ENCODE results near the gene SAP30L.

The SAP30L gene

DNA sequence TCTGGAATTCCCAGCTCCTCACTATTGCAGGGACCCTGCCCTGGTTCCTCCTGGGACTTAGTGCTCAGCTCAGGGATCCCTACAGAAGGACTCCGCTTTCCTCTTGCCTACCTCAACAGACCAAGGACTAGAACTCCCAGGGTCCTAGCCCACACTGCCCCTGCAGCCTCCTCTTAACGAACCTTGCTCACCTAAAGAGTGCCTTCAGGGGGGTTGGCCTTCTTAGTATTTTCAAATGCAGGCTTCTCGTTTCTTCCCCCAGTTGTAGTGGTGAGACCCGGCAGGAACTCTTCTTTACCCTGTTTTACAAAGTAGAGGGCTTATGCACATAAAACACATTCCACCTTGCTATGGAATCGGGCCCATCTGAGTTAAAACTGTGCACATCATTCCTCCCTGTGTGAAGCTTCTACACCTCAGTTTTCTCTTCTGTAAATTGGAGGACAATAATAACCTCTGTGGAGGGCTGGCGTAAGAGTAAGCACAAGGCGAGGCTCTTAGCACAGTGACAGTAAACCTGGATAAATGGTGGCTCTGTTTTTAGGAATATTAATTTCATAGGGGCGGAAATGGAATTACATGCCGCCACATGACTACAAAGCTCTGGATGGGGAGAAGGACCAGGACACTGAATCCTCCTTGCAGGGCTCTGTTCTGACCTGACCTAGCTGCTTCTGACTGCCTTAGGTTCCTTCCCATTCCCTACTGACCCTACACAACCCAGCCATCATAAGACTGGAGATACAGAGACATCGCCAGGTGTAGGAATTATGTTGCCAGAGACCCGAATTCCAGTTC lies 36.0 kb downstream of the SAP30L start:
- no peak overlapping the region for H3K4me3 ChIP-seq (ENCODE audit: low read length)
- no peaks in the 10 kb centered on the region for H3K36me3 ChIP-seq (ENCODE audit: insufficient read depth, low read length)
- H3K9me3 ChIP-seq (ENCODE audit: low read length), result no peaks in the 10 kb centered on the region
- peaks cover 5% of the 10 kb centered on the region for H3K4me1 ChIP-seq (ENCODE audit: insufficient read depth, low read length)
- no peak overlapping the region for H2AFZ ChIP-seq (ENCODE audit: low read depth, low read length)
- peaks cover 100% of the 10 kb centered on the region for H3K27me3 ChIP-seq (ENCODE audit: insufficient read depth, low read length)

DNA sequence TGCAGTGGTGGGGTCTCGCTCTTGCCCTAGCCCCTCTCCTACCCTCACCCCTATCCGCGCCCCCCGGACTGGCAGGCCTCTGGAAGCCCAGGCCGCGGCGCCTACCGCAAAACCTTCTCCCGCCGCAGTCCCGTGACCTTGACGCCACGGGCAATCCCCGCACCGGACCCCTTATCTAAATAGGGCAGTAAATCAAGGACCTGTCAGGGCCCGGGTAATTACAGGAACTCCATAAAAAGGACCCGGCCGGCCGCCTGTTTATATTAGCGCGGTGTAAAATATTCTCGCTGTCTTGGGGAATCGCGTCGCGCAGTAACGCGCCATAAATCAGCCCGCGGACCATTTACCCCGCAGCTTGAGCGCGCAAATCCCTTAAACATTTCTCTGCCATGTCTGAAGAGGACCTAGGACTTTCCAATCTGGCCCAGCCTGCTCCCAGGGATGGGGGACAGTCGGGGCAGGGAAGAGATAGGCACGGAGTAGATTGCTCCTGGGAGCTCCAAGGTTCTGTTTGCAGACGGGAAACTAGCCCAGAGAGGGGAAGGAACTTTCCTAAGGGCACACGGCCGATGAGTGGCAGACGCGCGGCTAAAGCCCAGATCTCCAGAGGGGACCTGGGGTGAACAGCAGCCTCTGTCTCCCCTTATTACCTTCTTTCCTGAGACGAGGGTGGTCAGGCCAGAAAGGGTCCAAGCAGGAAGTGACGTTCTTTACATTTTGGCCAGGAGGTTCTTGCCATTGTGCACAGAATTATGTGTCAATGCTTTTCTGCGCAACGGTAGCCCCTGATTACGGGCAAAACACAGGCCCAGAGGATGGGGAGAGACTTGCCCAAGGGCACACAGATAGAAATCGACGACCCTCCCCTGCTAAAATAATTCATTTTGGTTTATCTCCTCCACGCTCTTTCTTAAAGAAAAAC lies 37.0 kb downstream of the SAP30L start:
- no peak overlapping the region for H3K4me3 ChIP-seq (ENCODE audit: low read length)
- H2AFZ ChIP-seq (ENCODE audit: low read depth, low read length), result no peak overlapping the region
- no peaks in the 10 kb centered on the region for H3K36me3 ChIP-seq (ENCODE audit: insufficient read depth, low read length)
- no peaks in the 10 kb centered on the region for H3K9me3 ChIP-seq (ENCODE audit: low read length)
- H3K27me3 ChIP-seq (ENCODE audit: insufficient read depth, low read length), result peaks cover 100% of the 10 kb centered on the region
- peaks cover 3% of the 10 kb centered on the region for H3K4me1 ChIP-seq (ENCODE audit: insufficient read depth, low read length)

DNA sequence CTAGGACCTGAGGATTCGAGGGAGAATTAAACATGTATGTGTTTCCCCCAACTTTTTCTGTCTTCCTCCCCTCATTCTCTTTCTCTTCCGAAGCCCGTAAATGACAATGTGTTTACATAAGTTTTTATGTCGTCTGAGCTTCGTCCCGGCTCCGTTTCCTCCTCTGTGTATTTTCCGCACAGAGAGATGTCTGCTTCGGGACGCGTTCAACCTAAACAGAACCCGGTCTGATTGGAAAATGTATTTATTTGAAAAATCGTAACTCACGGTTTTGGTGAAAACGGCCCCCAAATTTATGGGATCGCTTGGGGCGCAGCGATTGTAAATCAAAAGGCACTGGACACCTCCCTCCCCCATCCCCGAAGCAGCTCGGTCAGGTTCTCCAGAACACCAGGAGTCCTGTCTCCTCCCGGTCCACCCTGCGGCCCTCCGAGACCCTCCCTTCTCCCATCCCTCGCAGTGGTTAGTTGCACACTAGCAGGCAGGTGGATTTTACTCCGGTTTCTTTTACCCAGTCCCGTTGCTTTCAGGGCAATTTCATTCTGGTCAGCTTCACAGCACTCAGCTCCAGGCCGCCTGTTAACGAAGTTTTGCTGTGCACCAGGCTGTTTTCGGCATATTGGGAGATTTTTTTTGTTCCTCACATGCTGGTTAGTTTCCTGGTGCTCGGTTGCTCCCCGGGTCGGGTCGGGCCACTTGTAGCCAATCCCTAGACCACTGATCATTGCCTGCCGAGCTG lies 38.0 kb downstream of the SAP30L start:
- H2AFZ ChIP-seq (ENCODE audit: low read depth, low read length), result no peak overlapping the region
- peaks cover under 1% of the 10 kb centered on the region for H3K4me1 ChIP-seq (ENCODE audit: insufficient read depth, low read length)
- no peaks in the 10 kb centered on the region for H3K9me3 ChIP-seq (ENCODE audit: low read length)
- H3K36me3 ChIP-seq (ENCODE audit: insufficient read depth, low read length), result no peaks in the 10 kb centered on the region
- no peak overlapping the region for H3K4me3 ChIP-seq (ENCODE audit: low read length)
- H3K27me3 ChIP-seq (ENCODE audit: insufficient read depth, low read length), result peaks cover 95% of the 10 kb centered on the region

DNA sequence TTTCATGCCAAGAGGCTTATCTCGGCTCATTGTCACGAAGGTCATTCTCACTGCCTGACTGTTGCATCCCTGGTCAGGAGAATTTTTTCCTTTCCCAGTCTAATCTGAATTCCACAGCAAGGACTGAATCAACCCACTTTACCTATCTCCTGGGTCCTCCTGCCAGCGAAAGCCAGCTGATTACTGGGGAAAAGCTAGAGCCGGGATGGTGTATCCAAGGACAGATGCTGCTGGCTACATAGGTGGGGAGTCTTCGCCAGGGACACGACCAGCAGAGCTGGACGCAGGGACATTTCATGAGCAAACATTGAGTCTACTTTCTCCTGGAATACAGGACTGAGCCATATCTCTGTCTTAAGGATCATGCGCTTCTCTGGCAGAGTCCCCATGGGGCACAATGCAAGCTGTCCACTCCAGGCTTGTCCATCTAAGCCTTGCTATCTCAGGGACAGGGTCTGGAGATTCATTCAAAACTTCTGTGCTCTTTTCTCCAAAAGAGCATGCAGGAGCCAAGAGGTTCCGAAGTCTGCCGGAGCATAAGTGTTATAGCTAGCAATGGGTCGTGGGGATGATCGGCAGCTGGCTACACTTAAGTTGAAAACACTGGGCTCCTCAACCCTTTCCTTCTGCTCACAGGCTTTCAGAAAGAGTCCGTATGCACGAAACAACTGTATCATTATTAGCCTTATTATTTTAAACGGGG lies 38.7 kb downstream of the SAP30L start:
- no peaks in the 10 kb centered on the region for H3K4me1 ChIP-seq (ENCODE audit: insufficient read depth, low read length)
- H2AFZ ChIP-seq (ENCODE audit: low read depth, low read length), result no peak overlapping the region
- H3K36me3 ChIP-seq (ENCODE audit: insufficient read depth, low read length), result no peaks in the 10 kb centered on the region
- no peaks in the 10 kb centered on the region for H3K9me3 ChIP-seq (ENCODE audit: low read length)
- H3K27me3 ChIP-seq (ENCODE audit: insufficient read depth, low read length), result peaks cover 92% of the 10 kb centered on the region
- no peak overlapping the region for H3K4me3 ChIP-seq (ENCODE audit: low read length)

DNA sequence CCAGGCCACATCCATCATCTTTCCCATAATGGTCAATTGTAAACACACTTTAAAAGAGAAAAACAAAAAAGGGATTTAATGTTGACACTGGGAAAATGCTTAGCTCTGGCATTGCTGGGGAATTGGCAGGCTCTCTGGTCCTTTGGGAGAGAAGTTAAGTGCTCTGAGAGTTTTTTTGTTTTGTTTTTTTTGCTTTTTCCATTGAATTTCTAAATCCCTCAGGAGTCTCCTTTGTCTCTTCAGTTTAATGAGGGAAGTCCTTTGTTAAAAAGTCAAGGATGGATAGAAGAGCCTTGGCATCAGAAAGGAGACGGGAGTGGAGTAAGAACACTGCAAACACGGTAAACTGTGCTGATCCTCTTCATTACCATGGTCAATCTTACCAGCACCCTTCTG lies 39.3 kb downstream of the SAP30L start:
- no peaks in the 10 kb centered on the region for H3K4me1 ChIP-seq (ENCODE audit: insufficient read depth, low read length)
- peaks cover 88% of the 10 kb centered on the region for H3K27me3 ChIP-seq (ENCODE audit: insufficient read depth, low read length)
- no peak overlapping the region for H2AFZ ChIP-seq (ENCODE audit: low read depth, low read length)

DNA sequence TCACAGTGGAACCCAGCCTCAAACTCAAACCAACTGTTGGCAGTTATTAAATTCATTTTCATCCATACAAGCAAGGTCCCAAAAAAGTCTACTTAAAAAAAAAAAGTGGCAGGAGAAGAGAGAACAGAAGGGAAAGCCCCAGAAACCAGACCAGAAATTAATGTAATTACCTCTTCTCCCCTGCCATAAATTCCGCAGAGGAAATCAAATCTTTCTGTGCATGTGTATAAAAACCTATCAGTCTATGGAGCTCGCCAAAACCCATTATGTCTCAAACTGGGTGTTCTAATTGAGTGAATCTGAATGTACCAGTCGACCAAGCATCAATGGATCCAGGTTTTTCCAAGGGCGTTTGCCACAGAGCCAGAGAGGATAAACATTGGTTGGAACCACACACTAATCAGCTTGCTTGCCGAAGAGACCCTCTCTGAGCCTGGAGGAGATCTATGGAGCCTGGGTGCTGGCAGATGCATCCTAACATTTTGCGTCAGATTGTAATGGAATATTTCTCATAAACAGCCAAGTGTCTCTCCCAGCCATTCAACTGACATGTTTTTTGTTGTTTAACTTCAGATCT lies 40.1 kb downstream of the SAP30L start:
- no peak overlapping the region for H3K4me3 ChIP-seq (ENCODE audit: low read length)
- H3K36me3 ChIP-seq (ENCODE audit: insufficient read depth, low read length), result no peaks in the 10 kb centered on the region
- H3K4me1 ChIP-seq (ENCODE audit: insufficient read depth, low read length), result no peaks in the 10 kb centered on the region
- H3K9me3 ChIP-seq (ENCODE audit: low read length), result no peaks in the 10 kb centered on the region
- H3K27me3 ChIP-seq (ENCODE audit: insufficient read depth, low read length), result peaks cover 82% of the 10 kb centered on the region
- no peak overlapping the region for H2AFZ ChIP-seq (ENCODE audit: low read depth, low read length)

More for the DNA sequence above, 39.3 kb downstream of the SAP30L start:
- Histone ChIP-seq H3K4me3 (ENCODE audit: low read length) (no peak overlapping the region), H3K36me3 (ENCODE audit: insufficient read depth, low read length) (no peaks in the 10 kb centered on the region), H3K9me3 (ENCODE audit: low read length) (no peaks in the 10 kb centered on the region)

DNA sequence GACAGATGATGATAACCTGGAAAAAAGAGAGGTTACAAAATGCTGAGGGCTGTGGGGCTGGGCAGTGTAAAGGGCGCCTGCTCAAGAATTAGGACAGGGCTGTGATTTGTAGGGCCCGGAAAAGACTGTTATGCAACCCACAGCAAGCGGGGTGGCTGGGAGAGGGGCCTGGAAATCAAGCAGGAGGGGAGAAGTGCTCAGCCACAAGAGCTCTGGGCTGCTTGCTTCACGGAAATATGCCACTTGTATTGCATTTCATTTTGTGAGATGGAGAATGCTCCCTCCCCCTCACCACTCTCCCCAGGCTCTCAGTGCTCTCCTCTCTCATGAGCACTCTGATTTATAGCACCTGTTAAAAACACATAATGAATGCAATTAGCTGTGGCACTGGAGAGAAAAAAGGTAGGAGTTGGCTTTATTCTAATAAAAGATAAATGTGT lies 40.6 kb downstream of the SAP30L start:
- Histone ChIP-seq H3K4me1 (ENCODE audit: insufficient read depth, low read length) (no peaks in the 10 kb centered on the region), H3K27me3 (ENCODE audit: insufficient read depth, low read length) (peaks cover 77% of the 10 kb centered on the region), H3K36me3 (ENCODE audit: insufficient read depth, low read length) (no peaks in the 10 kb centered on the region), H2AFZ (ENCODE audit: low read depth, low read length) (no peak overlapping the region), H3K9me3 (ENCODE audit: low read length) (no peaks in the 10 kb centered on the region), H3K4me3 (ENCODE audit: low read length) (no peak overlapping the region)

DNA sequence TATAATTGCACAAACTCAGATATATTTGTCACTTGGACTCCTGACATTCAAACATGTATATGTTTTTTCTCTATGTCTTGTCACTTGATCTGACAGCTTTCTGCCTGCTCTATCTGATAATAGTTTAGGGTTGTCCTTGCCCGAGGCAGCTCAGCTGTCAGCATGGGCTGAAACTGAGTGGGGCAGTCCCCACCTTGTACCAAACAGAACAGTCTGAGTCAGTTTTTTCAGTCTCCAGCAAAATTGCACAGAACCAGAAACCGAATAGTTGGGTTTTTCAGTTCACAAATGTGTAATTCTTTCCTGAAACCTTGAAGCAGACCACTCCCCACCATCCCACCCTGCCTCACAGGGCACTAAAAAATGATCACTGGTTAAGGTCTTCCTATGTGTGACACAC lies 41.7 kb downstream of the SAP30L start:
- peaks cover 74% of the 10 kb centered on the region for H3K27me3 ChIP-seq (ENCODE audit: insufficient read depth, low read length)
- no peak overlapping the region for H2AFZ ChIP-seq (ENCODE audit: low read depth, low read length)
- H3K9me3 ChIP-seq (ENCODE audit: low read length), result no peaks in the 10 kb centered on the region

DNA sequence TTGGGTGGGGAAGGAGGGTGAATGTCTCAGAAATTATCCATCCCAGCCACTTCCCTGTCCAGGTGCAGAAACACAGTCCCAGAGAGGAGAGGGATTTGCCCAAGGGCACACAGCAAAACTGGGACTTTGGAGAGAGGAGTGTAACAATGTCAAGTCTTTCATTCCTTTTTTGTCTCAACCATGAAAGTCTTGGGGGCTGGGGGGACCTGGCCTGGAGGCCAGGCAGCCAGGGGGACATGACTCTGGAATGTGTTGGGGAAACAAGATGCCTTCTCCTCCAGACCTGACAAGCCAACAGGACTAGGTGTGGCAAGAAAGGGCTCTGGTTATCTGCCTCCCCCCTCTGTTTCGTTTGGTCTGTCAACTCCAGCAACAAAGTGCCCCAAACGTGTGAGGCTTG lies 46.1 kb downstream of the SAP30L start:
- H3K9me3 ChIP-seq (ENCODE audit: low read length), result no peaks in the 10 kb centered on the region
- H3K4me3 ChIP-seq (ENCODE audit: low read length), result no peak overlapping the region
- H3K36me3 ChIP-seq (ENCODE audit: insufficient read depth, low read length), result no peaks in the 10 kb centered on the region
- H3K4me1 ChIP-seq (ENCODE audit: insufficient read depth, low read length), result no peaks in the 10 kb centered on the region
- no peak overlapping the region for H2AFZ ChIP-seq (ENCODE audit: low read depth, low read length)
- peaks cover 62% of the 10 kb centered on the region for H3K27me3 ChIP-seq (ENCODE audit: insufficient read depth, low read length)

More for the DNA sequence above, 41.7 kb downstream of the SAP30L start:
- H3K4me1 ChIP-seq (ENCODE audit: insufficient read depth, low read length), result no peaks in the 10 kb centered on the region
- H3K36me3 ChIP-seq (ENCODE audit: insufficient read depth, low read length), result no peaks in the 10 kb centered on the region
- no peak overlapping the region for H3K4me3 ChIP-seq (ENCODE audit: low read length)

DNA sequence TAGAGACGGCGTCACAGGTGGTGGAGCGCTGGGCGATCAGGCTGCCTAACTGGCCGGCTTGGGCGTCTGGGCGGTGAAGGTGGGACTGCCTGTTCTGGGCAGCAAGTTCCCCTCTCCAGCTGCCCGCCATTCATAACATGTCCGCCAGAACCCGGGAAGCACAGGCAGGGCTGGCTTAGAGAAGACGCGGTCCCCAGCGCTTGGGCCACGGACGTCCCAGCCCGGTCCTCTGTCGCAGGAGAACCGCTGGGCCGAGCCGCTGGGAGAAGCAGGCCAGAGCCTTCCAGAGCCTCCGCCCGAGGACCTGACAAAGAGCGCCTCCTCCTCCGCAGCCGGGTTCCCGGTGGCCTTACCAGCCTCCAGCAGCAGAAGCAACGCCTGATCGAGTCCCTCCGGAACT lies 47.5 kb downstream of the SAP30L start:
- Histone ChIP-seq H3K36me3 (ENCODE audit: insufficient read depth, low read length) (no peaks in the 10 kb centered on the region), H3K4me1 (ENCODE audit: insufficient read depth, low read length) (no peaks in the 10 kb centered on the region), H3K4me3 (ENCODE audit: low read length) (no peak overlapping the region), H2AFZ (ENCODE audit: low read depth, low read length) (no peak overlapping the region), H3K27me3 (ENCODE audit: insufficient read depth, low read length) (peaks cover 52% of the 10 kb centered on the region), H3K9me3 (ENCODE audit: low read length) (no peaks in the 10 kb centered on the region)

DNA sequence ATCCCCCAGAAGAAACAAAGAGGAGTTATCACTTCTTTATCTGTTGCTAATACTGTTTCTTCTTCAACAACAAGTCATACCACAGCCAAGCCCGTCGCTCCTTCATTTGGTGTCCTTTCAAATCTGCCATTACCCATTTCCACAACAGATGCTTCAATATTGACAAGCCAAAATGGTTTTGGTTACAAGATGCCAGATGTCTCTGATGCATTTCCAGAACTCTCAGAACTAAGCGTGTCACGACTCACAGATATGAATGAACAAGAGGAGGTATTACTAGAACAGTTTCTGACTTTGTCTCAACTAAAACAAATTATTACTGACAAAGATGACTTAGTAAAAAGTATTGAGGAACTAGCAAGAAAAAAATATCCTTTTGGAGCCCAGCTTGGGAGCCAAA lies 48.2 kb downstream of the SAP30L start:
- Histone ChIP-seq H3K4me3 (ENCODE audit: low read length) (no peak overlapping the region), H3K36me3 (ENCODE audit: insufficient read depth, low read length) (no peaks in the 10 kb centered on the region), H2AFZ (ENCODE audit: low read depth, low read length) (no peak overlapping the region), H3K9me3 (ENCODE audit: low read length) (no peaks in the 10 kb centered on the region), H3K4me1 (ENCODE audit: insufficient read depth, low read length) (no peaks in the 10 kb centered on the region), H3K27me3 (ENCODE audit: insufficient read depth, low read length) (peaks cover 53% of the 10 kb centered on the region)

DNA sequence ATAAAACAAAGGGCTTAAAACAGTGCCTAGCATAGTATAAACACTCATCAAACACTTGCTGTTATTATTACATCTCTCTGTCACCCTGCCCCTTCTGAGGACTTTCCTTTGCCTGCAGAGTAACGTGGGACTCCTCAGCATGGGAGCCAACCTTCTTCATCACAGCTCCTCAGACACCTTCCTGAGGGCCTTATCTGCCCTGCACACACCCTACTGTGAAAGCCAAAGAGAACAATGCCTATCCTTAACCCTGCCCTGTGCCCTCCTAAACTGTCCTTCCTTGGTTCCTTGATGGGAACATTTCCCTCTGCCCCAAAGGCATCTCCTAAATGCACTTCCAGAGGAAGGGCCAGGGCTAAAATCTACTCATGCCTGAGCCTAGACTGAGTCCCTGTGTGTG lies 52.8 kb downstream of the SAP30L start:
- Histone ChIP-seq H3K4me1 (ENCODE audit: insufficient read depth, low read length) (no peaks in the 10 kb centered on the region), H3K4me3 (ENCODE audit: low read length) (no peak overlapping the region), H3K27me3 (ENCODE audit: insufficient read depth, low read length) (peaks cover 40% of the 10 kb centered on the region), H2AFZ (ENCODE audit: low read depth, low read length) (no peak overlapping the region), H3K36me3 (ENCODE audit: insufficient read depth, low read length) (no peaks in the 10 kb centered on the region), H3K9me3 (ENCODE audit: low read length) (no peaks in the 10 kb centered on the region)
